GM21360 (cell line): ENCODE results near the gene CACNA2D1.

Experiments used
- ATAC-seq: cut with Tn5 transposase; IDR thresholded peaks from one replicate; pipeline ENCODE4 v1.9.1; 2021; ENCODE audit warnings: mild to moderate bottlenecking, moderate library complexity; ENCODE audit not compliant: unreplicated experiment

CACNA2D1 gene

GRCh38 chr7:81902536-81902935 lies 541.0 kb downstream of the CACNA2D1 start:
- ATAC-seq: no peak
